ENCODE results near the gene PIK3CG.

- no peak for TF ChIP-seq CTCF (IDR thresholded peaks at IDR 0.05)
- TF ChIP-seq EP300 (IDR thresholded peaks at IDR 0.05): no peak
- no peak for TF ChIP-seq POLR2A (IDR thresholded peaks at IDR 0.05)
- TF ChIP-seq POLR2AphosphoS5 (IDR thresholded peaks at IDR 0.05): no peak
These were observed 25.6 kb upstream of the PIK3CG start for GRCh38 chr7:106839511-106839910.

Measured in upper lobe of left lung (tissue), 4 donors.